Occipital lobe (tissue), 2 donors: ENCODE results near the gene GCNT4. TPM values are rescaled to one million over a fixed set of nuclear protein-coding genes. Genes with fewer than 3 reads are reported as not detected.
"Not testable (repeated sequence)": the region's sequence is repeated elsewhere in the genome, so short reads cannot be mapped to it uniquely, and the experiment has no call there.

Source experiments
- DNase-seq: peaks from one replicate; lab custom pipeline; 2025; lab: John Stamatoyannopoulos, UW
- total RNA-seq: library from RNA; depleted of rRNA; stranded (reverse); fragments of >200 nt; gene quantifications from one replicate; pipeline ENCODE4 v1.2.3, GENCODE V29; 2014

GCNT4 gene
- total RNA-seq: 1.7 TPM

- no peak for DNase-seq
Observed at GRCh38 chr5:75052192-75053053, at the start of gene GCNT4. GCNT4 (minus strand) TSS chr5:75052558; CDS start chr5:75030037, 22,521 bp downstream.

- not testable (repeated sequence) for DNase-seq
Observed at GRCh38 chr5:75095956-75096355, 43.6 kb upstream of the GCNT4 start.

GRCh38 chr5:75091597-75091996 is 39.2 kb upstream of the GCNT4 start:
- no peak for DNase-seq

GRCh38 chr5:75089662-75090061 is 37.3 kb upstream of the GCNT4 start:
- no peak for DNase-seq

GRCh38 chr5:75089137-75089536 is 36.8 kb upstream of the GCNT4 start:
- DNase-seq: no peak

GRCh38 chr5:75088648-75089047 is 36.3 kb upstream of the GCNT4 start:
- DNase-seq: no peak

- DNase-seq: no peak
Observed at GRCh38 chr5:75081510-75081909, 29.2 kb upstream of the GCNT4 start.

GRCh38 chr5:75079346-75079745 is 27.0 kb upstream of the GCNT4 start:
- DNase-seq: not testable (repeated sequence)

GRCh38 chr5:75078027-75078426 is 25.7 kb upstream of the GCNT4 start:
- no peak for DNase-seq

- DNase-seq: no peak
Observed at GRCh38 chr5:75072061-75072460, 19.7 kb upstream of the GCNT4 start.

GRCh38 chr5:75071100-75071499 is 18.7 kb upstream of the GCNT4 start:
- no peak for DNase-seq

- DNase-seq: no peak
Observed at GRCh38 chr5:75067434-75067833, 15.1 kb upstream of the GCNT4 start.

GRCh38 chr5:75062925-75063531 is 10.7 kb upstream of the GCNT4 start:
- DNase-seq: no peak

GRCh38 chr5:75059912-75060545 is 7.7 kb upstream of the GCNT4 start:
- DNase-seq: no peak

GRCh38 chr5:75058986-75059535 is 6.7 kb upstream of the GCNT4 start:
- DNase-seq: no peak

GRCh38 chr5:75057561-75057960 is 5.2 kb upstream of the GCNT4 start:
- DNase-seq: no peak

GRCh38 chr5:75055727-75056144 is 3.4 kb upstream of the GCNT4 start:
- DNase-seq: no peak

GRCh38 chr5:75054134-75054930 is 2.0 kb upstream of the GCNT4 start:
- DNase-seq: no peak

GRCh38 chr5:75053304-75054133 is 1.2 kb upstream of the GCNT4 start:
- peak; percentile 48 for DNase-seq

- no peak for DNase-seq
Observed at GRCh38 chr5:75053054-75053303, 621 bp upstream of the GCNT4 start.
